ENCODE measurements around the gene GPHN.
"Not testable (repeated sequence)": the region's sequence is repeated elsewhere in the genome, so short reads cannot be mapped to it uniquely, and the experiment has no call there.

GPHN gene

GRCh38 chr14:66827182-66827581 lies 319.2 kb downstream of the GPHN start:
- DNase-seq = no peak

GRCh38 chr14:66831173-66831572 lies 323.2 kb downstream of the GPHN start:
- DNase-seq = no peak

- DNase-seq = no peak
Observed at GRCh38 chr14:66833816-66834215, 325.9 kb downstream of the GPHN start.

- not testable (repeated sequence) for DNase-seq
Observed at GRCh38 chr14:66837436-66837835, 329.5 kb downstream of the GPHN start.

- no peak for DNase-seq
Observed at GRCh38 chr14:66842911-66843512, 335.1 kb downstream of the GPHN start.

GRCh38 chr14:66850258-66850888 lies 342.4 kb downstream of the GPHN start:
- DNase-seq = no peak

- no peak for DNase-seq
Observed at GRCh38 chr14:66853311-66853710, 345.4 kb downstream of the GPHN start.

GRCh38 chr14:66857867-66858266 lies 349.9 kb downstream of the GPHN start:
- DNase-seq = no peak

- no peak for DNase-seq
Observed at GRCh38 chr14:66859063-66859671, 351.2 kb downstream of the GPHN start.

- no peak for DNase-seq
Observed at GRCh38 chr14:66881596-66881995, 373.6 kb downstream of the GPHN start.

- DNase-seq = no peak
Observed at GRCh38 chr14:66884149-66884548, 376.2 kb downstream of the GPHN start.

GRCh38 chr14:66900719-66901118 lies 392.8 kb downstream of the GPHN start:
- no peak for DNase-seq

GRCh38 chr14:66910311-66910840 lies 402.4 kb downstream of the GPHN start:
- no peak for DNase-seq

- DNase-seq = no peak
Observed at GRCh38 chr14:66916421-66916820, 408.5 kb downstream of the GPHN start.

GRCh38 chr14:66918527-66918926 lies 410.6 kb downstream of the GPHN start:
- DNase-seq = no peak

GRCh38 chr14:66920196-66920595 lies 412.2 kb downstream of the GPHN start:
- DNase-seq = no peak

- no peak for DNase-seq
Observed at GRCh38 chr14:66923251-66923650, 415.3 kb downstream of the GPHN start.

- no peak for DNase-seq
Observed at GRCh38 chr14:66939409-66939808, 431.5 kb downstream of the GPHN start.

GRCh38 chr14:66944872-66945271 lies 436.9 kb downstream of the GPHN start:
- no peak for DNase-seq

GRCh38 chr14:66955159-66955558 lies 447.2 kb downstream of the GPHN start:
- DNase-seq = no peak

GRCh38 chr14:66959437-66960050 lies 451.6 kb downstream of the GPHN start:
- DNase-seq = no peak

- DNase-seq = no peak
Observed at GRCh38 chr14:66965831-66966230, 457.9 kb downstream of the GPHN start.

GRCh38 chr14:66972469-66972868 lies 464.5 kb downstream of the GPHN start:
- no peak for DNase-seq
